Stomach (tissue), 9 donors: ENCODE measurements around the gene BRSK2. TPM values are rescaled to one million over a fixed set of nuclear protein-coding genes. Genes with fewer than 3 reads are reported as not detected.

Experiments used
- DNase-seq, 2 donors: peaks; one replicate each; pipeline versions ENCODE4 v3.0.0 to v3.0.0-alpha.2; 2013 to 2019
- H3K27ac ChIP-seq, 5 donors: fragments of 200-600 bp in 4 of 5; sonication (generic) in 4 of 5; one replicate each; pipeline ENCODE4 v1.5.1; 2013 to 2019; ENCODE audit warnings: mild to moderate bottlenecking in 1 of 5, moderate library complexity in 1 of 5
- H3K27me3 ChIP-seq, 3 donors: fragments of 200-600 bp; sonication (generic); one replicate each; pipeline ENCODE4 v1.5.1; 2017 to 2019; ENCODE audit warnings: mixed run types in 1 of 3
- H3K36me3 ChIP-seq, 4 donors: fragments of 200-600 bp; sonication (generic); 1 replicate in 3 of 4; 2 replicates in 1 of 4; pipeline ENCODE4 v1.5.1; 2016 to 2019
- H3K4me1 ChIP-seq, 4 donors: fragments of 200-600 bp; sonication (generic); one replicate each; pipeline ENCODE4 v1.5.1; 2016 to 2019
- H3K4me3 ChIP-seq, 4 donors: fragments of 200-600 bp; sonication (generic) in 3 of 4; one replicate each; pipeline ENCODE4 v1.5.1; 2016 to 2019; ENCODE audit warnings: mild to moderate bottlenecking in 1 of 4
- H3K9me3 ChIP-seq, 4 donors: fragments of 200-600 bp; sonication (generic); one replicate each; pipeline ENCODE4 v1.5.1; 2016 to 2019
- EP300 ChIP-seq: sonication (generic); formaldehyde crosslinking; IDR thresholded peaks from one replicate; pipeline ENCODE4 v1.6.1; 2017; ENCODE audit warnings: antibody characterized with exemption
- POLR2A ChIP-seq, 4 donors: fragments of 450-650 bp; IDR thresholded peaks; one replicate each; pipeline ENCODE4 v1.6.1; 2016; ENCODE audit warnings: antibody characterized with exemption in 4 of 4, control low read depth in 2 of 4, mild to moderate bottlenecking in 1 of 4, moderate library complexity in 1 of 4
- POLR2AphosphoS5 ChIP-seq, 3 donors: sonication (generic); formaldehyde crosslinking; IDR thresholded peaks; one replicate each; pipeline ENCODE4 v1.6.1; 2016; ENCODE audit warnings: antibody characterized with exemption in 3 of 3
- WGBS, 5 donors: extraction: QIAGEN DNeasy Blood & Tissue Kit in 3 of 5; methylation state at CpG; one replicate each; pipeline versions ENCODE4 v1.1.5 to v1.1.7; 2013 to 2018; 5-methylcytosine and 5-hydroxymethylcytosine counted together
- intact Hi-C: fragments of 100-400 bp; cut with DNase I; formaldehyde crosslinking; loops from one replicate; pipeline ENCODE4 v1.15.1; 2023; ENCODE audit warnings: low total_unique reads
- polyA plus RNA-seq, 3 donors: library from polyadenylated mRNA; stranded (reverse); fragments of 200-250 nt; gene quantifications; one replicate each; pipeline ENCODE4 v1.2.3, GENCODE V29; 2013
- total RNA-seq, 5 donors: library from RNA; depleted of rRNA; stranded (reverse); fragments of >200 nt; gene quantifications; one replicate each; pipeline versions ENCODE4 v1.1.0 to v1.2.3, GENCODE V29; 2014 to 2016
- TF ChIP-seq, protein P1 (sequence below), 7 experiments: fragments of 450-650 bp in 4 of 7; fragments of 200-600 bp in 3 of 7; sonication (generic) in 3 of 7; IDR thresholded peaks; one replicate each; pipeline ENCODE4 v1.5.1; 2016 to 2019; ENCODE audit warnings: antibody characterized with exemption in 7 of 7, control low read depth in 2 of 7, mild to moderate bottlenecking in 1 of 7
- donor health status: healthy with polysubstance abuse.
- donor health status: Bipolar disorder and iron deficiency.
- donor health status: healthy.

BRSK2 gene
- total and polyA plus RNA-seq, 8 donors, result 1.8 to 6.9 (median 1.8) TPM; not detected in 3

DNA sequence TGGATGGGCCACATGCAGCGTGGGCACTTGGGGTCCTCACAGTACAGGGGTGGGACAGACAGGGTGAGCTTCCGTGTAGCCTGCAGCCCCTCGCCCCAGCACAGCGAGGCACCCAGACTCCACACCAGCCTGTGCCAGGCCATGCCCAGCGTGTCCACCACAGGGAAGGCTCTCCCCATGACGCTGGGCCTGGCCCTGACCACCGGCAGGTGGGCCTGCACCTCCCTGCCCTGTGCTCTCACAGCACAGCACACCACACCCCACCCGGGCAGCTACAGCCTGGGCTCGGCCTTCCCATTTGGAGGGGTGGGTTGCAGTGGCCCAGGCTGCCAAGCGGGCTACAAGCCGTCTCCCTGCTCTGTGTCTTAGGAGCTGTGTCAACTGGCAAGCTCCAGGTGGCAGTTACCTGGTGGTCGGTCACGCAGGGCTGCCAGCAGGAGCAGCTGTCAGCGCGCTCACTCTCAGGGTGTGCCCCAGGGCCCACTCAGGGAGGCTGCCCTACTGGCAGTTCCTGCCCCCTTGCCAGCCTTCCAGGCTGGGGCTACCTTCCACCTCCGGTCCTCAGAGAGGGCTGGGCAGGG, 92.2 kb downstream of the BRSK2 start:
- no peak for DNase-seq
- 77 to 89% (median 82%) methylated on average over 9 to 16 of the region's 16 CpGs for WGBS, 5 donors
- peaks cover 55 to 87% (median 69%) of the 10 kb centered on the region in 4 donors for H3K4me1 ChIP-seq
- no peak overlapping the region for H3K4me3 ChIP-seq
- no peaks in the 10 kb centered on the region for H3K27me3 ChIP-seq
- peak overlapping the region in 4 of 5 donors; percentile 70 to 84 (median 84) for H3K27ac ChIP-seq
- peaks cover 26 to 50% (median 43%) of the 10 kb centered on the region in 4 donors for H3K36me3 ChIP-seq
- TF ChIP-seq, protein P1, sequence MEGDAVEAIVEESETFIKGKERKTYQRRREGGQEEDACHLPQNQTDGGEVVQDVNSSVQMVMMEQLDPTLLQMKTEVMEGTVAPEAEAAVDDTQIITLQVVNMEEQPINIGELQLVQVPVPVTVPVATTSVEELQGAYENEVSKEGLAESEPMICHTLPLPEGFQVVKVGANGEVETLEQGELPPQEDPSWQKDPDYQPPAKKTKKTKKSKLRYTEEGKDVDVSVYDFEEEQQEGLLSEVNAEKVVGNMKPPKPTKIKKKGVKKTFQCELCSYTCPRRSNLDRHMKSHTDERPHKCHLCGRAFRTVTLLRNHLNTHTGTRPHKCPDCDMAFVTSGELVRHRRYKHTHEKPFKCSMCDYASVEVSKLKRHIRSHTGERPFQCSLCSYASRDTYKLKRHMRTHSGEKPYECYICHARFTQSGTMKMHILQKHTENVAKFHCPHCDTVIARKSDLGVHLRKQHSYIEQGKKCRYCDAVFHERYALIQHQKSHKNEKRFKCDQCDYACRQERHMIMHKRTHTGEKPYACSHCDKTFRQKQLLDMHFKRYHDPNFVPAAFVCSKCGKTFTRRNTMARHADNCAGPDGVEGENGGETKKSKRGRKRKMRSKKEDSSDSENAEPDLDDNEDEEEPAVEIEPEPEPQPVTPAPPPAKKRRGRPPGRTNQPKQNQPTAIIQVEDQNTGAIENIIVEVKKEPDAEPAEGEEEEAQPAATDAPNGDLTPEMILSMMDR (IDR thresholded peaks at IDR 0.05), result no peak
- TF ChIP-seq POLR2AphosphoS5 (IDR thresholded peaks at IDR 0.05) (no peak), EP300 (no peak), POLR2A (IDR thresholded peaks at IDR 0.05) (no peak)
- no peaks in the 10 kb centered on the region for H3K9me3 ChIP-seq
- intact Hi-C loops, result no loop called here

DNA sequence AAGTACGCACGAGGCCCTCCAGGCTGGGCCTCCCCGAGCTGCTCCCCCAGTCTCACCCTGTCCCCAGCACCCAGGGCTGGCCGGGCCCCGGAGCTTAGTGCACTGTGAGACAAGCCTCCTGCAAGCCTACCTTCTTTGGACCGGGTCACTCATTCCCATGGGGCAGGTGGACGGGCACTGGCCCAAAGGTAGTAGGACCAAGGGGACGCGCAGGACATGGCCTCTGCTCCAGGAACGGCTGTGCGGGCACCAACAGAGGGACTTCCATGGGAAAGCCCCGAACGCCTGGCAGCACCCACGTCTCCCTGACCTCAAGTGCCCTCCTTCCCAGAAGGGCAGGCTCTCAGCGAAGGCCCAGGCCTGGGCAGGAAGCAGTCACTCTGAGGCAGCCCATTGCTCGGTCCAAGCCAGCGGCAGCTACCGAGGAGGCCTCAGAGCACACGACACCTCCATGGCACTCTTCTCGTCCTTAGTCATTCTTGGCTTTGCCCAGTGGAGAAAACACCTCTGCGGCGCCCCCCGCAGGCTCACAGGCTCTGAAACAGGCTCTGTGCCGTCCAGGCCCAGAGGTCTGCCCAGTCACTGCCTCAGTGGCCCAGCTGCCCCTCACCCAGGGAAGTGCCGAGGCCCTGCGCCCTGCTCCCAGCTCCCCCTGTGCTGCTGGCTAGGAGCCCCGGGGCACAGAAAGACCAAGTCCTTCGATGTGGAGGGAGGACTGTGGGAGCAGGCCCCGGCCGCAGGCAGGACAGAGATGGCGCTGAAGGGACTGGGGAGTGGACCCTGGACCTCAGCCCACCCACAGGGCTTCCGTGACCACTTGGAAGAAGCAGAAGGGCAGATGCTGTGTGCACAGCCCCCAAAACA, 93.1 kb downstream of the BRSK2 start:
- Histone ChIP-seq H3K4me1 (peaks cover 64 to 95% (median 78%) of the 10 kb centered on the region in 4 donors), H3K36me3 (peaks cover 23 to 42% (median 34%) of the 10 kb centered on the region in 4 donors), H3K27me3 (no peaks in the 10 kb centered on the region), H3K9me3 (no peaks in the 10 kb centered on the region), H3K27ac (peak overlapping the region in 4 of 5 donors; percentile 70 to 84 (median 84)), H3K4me3 (no peak overlapping the region)
- DNase-seq, result peak in 1 of 2 donors; percentile 44
- intact Hi-C loops, result no loop called here
- WGBS, 5 donors, result 71 to 78% (median 77%) methylated on average over 18 to 32 of the region's 32 CpGs
- TF ChIP-seq POLR2AphosphoS5 (IDR thresholded peaks at IDR 0.05) (peak in 1 of 3 donors; percentile 49), POLR2A (IDR thresholded peaks at IDR 0.05) (no peak), EP300 (no peak)

DNA sequence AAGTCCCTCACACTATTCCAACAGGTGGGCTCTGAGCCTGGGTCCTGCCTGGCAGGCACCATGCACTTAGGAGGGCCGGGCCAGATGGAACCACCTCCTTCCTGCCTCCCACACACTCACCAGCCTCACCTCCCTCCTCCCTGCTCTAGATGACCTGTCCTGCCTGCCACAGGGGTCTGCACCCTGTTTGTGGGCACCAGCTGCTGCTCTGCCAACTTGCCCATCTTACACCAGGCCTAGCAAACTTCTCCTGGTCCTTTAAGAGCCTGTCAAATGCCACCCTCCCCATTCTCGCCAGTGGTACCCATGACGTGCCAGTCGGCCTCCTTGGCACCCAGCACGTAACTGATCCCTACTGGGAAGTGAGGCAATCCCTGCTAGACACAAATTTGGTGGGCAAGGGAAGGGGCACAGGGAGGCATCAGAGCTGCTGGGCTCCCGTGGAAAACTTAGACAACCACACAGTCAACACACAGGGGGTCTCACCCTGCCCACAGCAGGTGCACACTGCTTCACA, 93.8 kb downstream of the BRSK2 start:
- WGBS, 5 donors, result 51 to 79% (median 60%) methylated on average over 5 to 6 of the region's 6 CpGs
- Histone ChIP-seq H3K36me3 (peaks cover 17 to 35% (median 27%) of the 10 kb centered on the region in 4 donors), H3K27ac (peak overlapping the region in 4 of 5 donors; percentile 70 to 84 (median 84)), H3K27me3 (no peaks in the 10 kb centered on the region), H3K4me1 (peaks cover 71 to 98% (median 84%) of the 10 kb centered on the region in 4 donors), H3K9me3 (no peaks in the 10 kb centered on the region), H3K4me3 (no peak overlapping the region)
- TF ChIP-seq, protein P1 (IDR thresholded peaks at IDR 0.05), result no peak
- TF ChIP-seq EP300 (peak; percentile 26), POLR2AphosphoS5 (IDR thresholded peaks at IDR 0.05) (peak in 2 of 3 donors; percentile 13 to 35)
- intact Hi-C loops, result no loop called here
- no peak for DNase-seq

DNA sequence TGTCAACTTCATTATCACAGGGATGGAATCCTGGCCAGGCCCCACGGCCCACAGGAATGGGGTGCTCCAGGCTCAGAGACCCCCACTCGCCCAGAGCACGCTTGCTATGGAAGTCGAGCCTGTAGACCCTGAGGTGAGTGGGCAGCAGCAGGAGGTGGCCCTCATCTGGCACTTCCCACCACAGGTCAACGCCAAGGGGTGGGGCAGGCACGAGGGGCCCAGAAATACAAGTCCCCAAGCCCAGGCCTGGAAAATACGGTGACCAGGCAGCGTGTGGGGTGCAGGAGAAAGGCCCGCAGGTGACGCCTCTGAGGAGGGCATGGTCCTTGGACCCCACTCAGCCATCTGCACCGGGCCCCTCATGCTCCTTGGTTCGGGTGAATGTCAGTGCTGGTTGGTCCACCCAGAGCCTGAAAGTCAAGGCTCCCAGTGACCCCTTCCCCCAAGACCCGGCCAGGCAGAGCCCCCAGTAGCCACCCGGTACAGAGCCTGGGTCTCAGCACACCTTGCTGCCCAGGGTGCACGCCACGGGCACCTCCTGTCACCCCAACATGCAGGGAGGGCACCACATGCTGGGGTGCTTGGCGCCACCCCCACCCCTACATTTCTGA, 94.4 kb downstream of the BRSK2 start:
- intact Hi-C loops, result no loop called here
- Histone ChIP-seq H3K4me1 (peaks cover 77 to 99% (median 88%) of the 10 kb centered on the region in 4 donors), H3K4me3 (peak overlapping the region in 2 of 4 donors; percentile 13 to 41), H3K36me3 (peaks cover 12 to 28% (median 21%) of the 10 kb centered on the region in 4 donors), H3K27ac (peak overlapping the region in 4 of 5 donors; percentile 70 to 84 (median 84)), H3K27me3 (no peaks in the 10 kb centered on the region), H3K9me3 (no peaks in the 10 kb centered on the region)
- DNase-seq, result no peak
- TF ChIP-seq EP300 (no peak), POLR2AphosphoS5 (IDR thresholded peaks at IDR 0.05) (no peak), POLR2A (IDR thresholded peaks at IDR 0.05) (no peak)
- TF ChIP-seq, protein P1 (IDR thresholded peaks at IDR 0.05), result no peak
- WGBS, 5 donors, result 89 to 95% (median 94%) methylated on average over 7 to 17 of the region's 17 CpGs
